Stimulated activated effector memory CD8-positive, alpha-beta T cell treated with anti-CD3 and anti-CD28 coated beads, Interleukin-12 subunit alpha, Interleukin-12 subunit beta, amount 100 ng/mL, for 72 hours (primary cell): ENCODE measurements around the gene CDH13.
"Not testable (repeated sequence)": the region's sequence is repeated elsewhere in the genome, so short reads cannot be mapped to it uniquely, and the experiment has no call there.

ENCODE experiments used
- ATAC-seq: fragments of 150-1000 bp; cut with Tn5 transposase; 2 replicates; pipeline ENCODE4 v1.10.0; 2021
- DNase-seq, 2 donors: peaks; one replicate each; pipeline ENCODE4 v3.0.0; 2021 to 2022; ENCODE audit warnings: low spot score in 2 of 2
- H3K27ac Mint-ChIP-seq: one replicate; pipeline ENCODE4 v1.8.0; 2022; ENCODE audit warnings: mild to moderate bottlenecking, mixed read lengths
- H3K36me3 Mint-ChIP-seq: one replicate; pipeline ENCODE4 v1.8.0; 2022; ENCODE audit warnings: mild to moderate bottlenecking, mixed read lengths
- H3K4me1 Mint-ChIP-seq: one replicate; pipeline ENCODE4 v1.8.0; 2022; ENCODE audit warnings: mixed read lengths
- H3K4me3 Mint-ChIP-seq: one replicate; pipeline ENCODE4 v1.8.0; 2022; ENCODE audit warnings: mild to moderate bottlenecking, mixed read lengths
- H3K9me3 Mint-ChIP-seq: one replicate; pipeline ENCODE4 v1.8.0; 2022; ENCODE audit warnings: mixed read lengths

Gene CDH13

GRCh38 chr16:82891424-82891823, 264.7 kb downstream of the CDH13 start:
- no peak for DNase-seq
- Mint-ChIP-seq H3K4me3 (no peak overlapping the region), H3K4me1 (no peaks in the 10 kb centered on the region), H3K36me3 (no peaks in the 10 kb centered on the region), H3K27ac (no peak overlapping the region), H3K9me3 (no peaks in the 10 kb centered on the region)
- no peak for ATAC-seq

GRCh38 chr16:82891918-82892317, 265.1 kb downstream of the CDH13 start:
- ATAC-seq (no peak), DNase-seq (no peak)
- no peaks in the 10 kb centered on the region for H3K4me1 Mint-ChIP-seq
- no peaks in the 10 kb centered on the region for H3K9me3 Mint-ChIP-seq
- H3K36me3 Mint-ChIP-seq: no peaks in the 10 kb centered on the region
- no peak overlapping the region for H3K4me3 Mint-ChIP-seq
- no peak overlapping the region for H3K27ac Mint-ChIP-seq

- Mint-ChIP-seq H3K27ac (no peak overlapping the region), H3K36me3 (no peaks in the 10 kb centered on the region), H3K9me3 (no peaks in the 10 kb centered on the region), H3K4me3 (no peak overlapping the region), H3K4me1 (no peaks in the 10 kb centered on the region)
- no peak for ATAC-seq
- DNase-seq: no peak
These were observed 265.6 kb downstream of the CDH13 start for GRCh38 chr16:82892324-82892723.

- DNase-seq (no peak), ATAC-seq (no peak)
- no peaks in the 10 kb centered on the region for H3K9me3 Mint-ChIP-seq
- no peak overlapping the region for H3K27ac Mint-ChIP-seq
- H3K36me3 Mint-ChIP-seq: no peaks in the 10 kb centered on the region
- H3K4me1 Mint-ChIP-seq: no peaks in the 10 kb centered on the region
- no peak overlapping the region for H3K4me3 Mint-ChIP-seq
These were observed 269.1 kb downstream of the CDH13 start for GRCh38 chr16:82895843-82896242.

GRCh38 chr16:82899006-82899405, 272.2 kb downstream of the CDH13 start:
- no peaks in the 10 kb centered on the region for H3K9me3 Mint-ChIP-seq
- no peaks in the 10 kb centered on the region for H3K4me1 Mint-ChIP-seq
- H3K27ac Mint-ChIP-seq: no peak overlapping the region
- ATAC-seq (no peak), DNase-seq (no peak)
- no peak overlapping the region for H3K4me3 Mint-ChIP-seq
- H3K36me3 Mint-ChIP-seq: no peaks in the 10 kb centered on the region

GRCh38 chr16:82899731-82900450, 273.1 kb downstream of the CDH13 start:
- no peaks in the 10 kb centered on the region for H3K4me1 Mint-ChIP-seq
- H3K36me3 Mint-ChIP-seq: no peaks in the 10 kb centered on the region
- ATAC-seq: no peak
- H3K4me3 Mint-ChIP-seq: no peak overlapping the region
- no peak for DNase-seq
- no peak overlapping the region for H3K27ac Mint-ChIP-seq
- no peaks in the 10 kb centered on the region for H3K9me3 Mint-ChIP-seq

GRCh38 chr16:82900559-82900958, 273.8 kb downstream of the CDH13 start:
- no peak for DNase-seq
- no peak overlapping the region for H3K27ac Mint-ChIP-seq

GRCh38 chr16:82911925-82912324, 285.2 kb downstream of the CDH13 start:
- H3K36me3 Mint-ChIP-seq: no peaks in the 10 kb centered on the region
- no peak overlapping the region for H3K27ac Mint-ChIP-seq
- H3K9me3 Mint-ChIP-seq: no peaks in the 10 kb centered on the region
- H3K4me3 Mint-ChIP-seq: no peak overlapping the region
- H3K4me1 Mint-ChIP-seq: peaks cover 3% of the 10 kb centered on the region
- DNase-seq (no peak), ATAC-seq (no peak)

More at GRCh38 chr16:82900559-82900958, 273.8 kb downstream of the CDH13 start:
- H3K4me1 Mint-ChIP-seq: no peaks in the 10 kb centered on the region
- H3K4me3 Mint-ChIP-seq: no peak overlapping the region
- no peak for ATAC-seq
- H3K36me3 Mint-ChIP-seq: no peaks in the 10 kb centered on the region
- H3K9me3 Mint-ChIP-seq: no peaks in the 10 kb centered on the region

GRCh38 chr16:82915139-82915824, 288.5 kb downstream of the CDH13 start:
- Mint-ChIP-seq H3K9me3 (no peaks in the 10 kb centered on the region), H3K36me3 (no peaks in the 10 kb centered on the region), H3K4me1 (peaks cover 9% of the 10 kb centered on the region), H3K4me3 (no peak overlapping the region), H3K27ac (no peak overlapping the region)
- ATAC-seq (no peak), DNase-seq (no peak)

- no peak overlapping the region for H3K4me3 Mint-ChIP-seq
- peaks cover 4% of the 10 kb centered on the region for H3K9me3 Mint-ChIP-seq
- ATAC-seq (no peak), DNase-seq (no peak)
- no peak overlapping the region for H3K27ac Mint-ChIP-seq
- H3K36me3 Mint-ChIP-seq: no peaks in the 10 kb centered on the region
- H3K4me1 Mint-ChIP-seq: peaks cover 9% of the 10 kb centered on the region
These were observed 291.3 kb downstream of the CDH13 start for GRCh38 chr16:82917886-82918595.

- peaks cover 4% of the 10 kb centered on the region for H3K9me3 Mint-ChIP-seq
- ATAC-seq: peak; percentile 52
- H3K27ac Mint-ChIP-seq: no peak overlapping the region
- H3K4me3 Mint-ChIP-seq: peak overlapping the region; percentile 39
- H3K4me1 Mint-ChIP-seq: peaks cover 33% of the 10 kb centered on the region
- no peak for DNase-seq
- H3K36me3 Mint-ChIP-seq: no peaks in the 10 kb centered on the region
These were observed 297.5 kb downstream of the CDH13 start for GRCh38 chr16:82924075-82924854.

GRCh38 chr16:82926500-82926899, 299.7 kb downstream of the CDH13 start:
- Mint-ChIP-seq H3K36me3 (no peaks in the 10 kb centered on the region), H3K4me1 (peaks cover 33% of the 10 kb centered on the region), H3K27ac (no peak overlapping the region), H3K4me3 (no peak overlapping the region), H3K9me3 (no peaks in the 10 kb centered on the region)
- DNase-seq (no peak), ATAC-seq (peak; percentile 79)

GRCh38 chr16:82933933-82934332, 307.2 kb downstream of the CDH13 start:
- not testable (repeated sequence) for H3K27ac Mint-ChIP-seq, ATAC-seq, H3K4me3 Mint-ChIP-seq, DNase-seq, H3K9me3 Mint-ChIP-seq, H3K36me3 Mint-ChIP-seq
- peaks cover 16% of the 10 kb centered on the region for H3K4me1 Mint-ChIP-seq

- Mint-ChIP-seq H3K27ac (no peak overlapping the region), H3K9me3 (peaks cover 2% of the 10 kb centered on the region), H3K36me3 (no peaks in the 10 kb centered on the region), H3K4me1 (peaks cover 17% of the 10 kb centered on the region), H3K4me3 (no peak overlapping the region)
- ATAC-seq (peak; percentile 57), DNase-seq (no peak)
These were observed 309.0 kb downstream of the CDH13 start for GRCh38 chr16:82935766-82936165.

- Mint-ChIP-seq H3K4me1 (peaks cover 17% of the 10 kb centered on the region), H3K9me3 (peaks cover 2% of the 10 kb centered on the region), H3K4me3 (no peak overlapping the region), H3K36me3 (no peaks in the 10 kb centered on the region), H3K27ac (no peak overlapping the region)
- peak; percentile 88 for ATAC-seq
- no peak for DNase-seq
These were observed 310.3 kb downstream of the CDH13 start for GRCh38 chr16:82936941-82937551.
